Cardiac fibroblast (primary cell): ENCODE results near the gene SUPT5H.
A peak's percentile ranks its signal among the peaks of the same experiment; 100 is the strongest.

Source experiments
- DNase-seq, 2 donors: peaks; one replicate each; pipeline versions ENCODE4 v3.0.0 to v3.0.0-alpha.2; 2010; ENCODE audit warnings: low read depth in 2 of 2
- H3K4me3 ChIP-seq, 2 donors: replicated peaks in 1 of 2; 1 replicate in 1 of 2; 2 replicates in 1 of 2; pipeline ENCODE4 v1.5.1; 2011; ENCODE audit warnings: low read depth in 2 of 2, low read length in 2 of 2, mild to moderate bottlenecking in 2 of 2, moderate library complexity in 1 of 2
- CTCF ChIP-seq: IDR thresholded peaks from one replicate; pipeline ENCODE4 v1.5.1; 2011; ENCODE audit warnings: low read depth, mild to moderate bottlenecking, low read length, inconsistent platforms

The SUPT5H gene

GRCh38 chr19:39483141-39483540 lies 37.8 kb downstream of the SUPT5H start:
- H3K4me3 ChIP-seq, result no peak overlapping the region
- no peak for TF ChIP-seq CTCF
- no peak for DNase-seq

GRCh38 chr19:39489756-39490155 lies 44.4 kb downstream of the SUPT5H start:
- DNase-seq, result no peak
- H3K4me3 ChIP-seq, result no peak overlapping the region
- TF ChIP-seq CTCF, result no peak

GRCh38 chr19:39492225-39492624 lies 46.8 kb downstream of the SUPT5H start:
- H3K4me3 ChIP-seq, result no peak overlapping the region
- DNase-seq, result no peak
- TF ChIP-seq CTCF, result no peak

GRCh38 chr19:39492788-39493187 lies 47.4 kb downstream of the SUPT5H start:
- no peak overlapping the region for H3K4me3 ChIP-seq
- no peak for DNase-seq
- TF ChIP-seq CTCF, result no peak

GRCh38 chr19:39494661-39495060 lies 49.3 kb downstream of the SUPT5H start:
- no peak for TF ChIP-seq CTCF
- H3K4me3 ChIP-seq, result no peak overlapping the region
- DNase-seq, result no peak

GRCh38 chr19:39496063-39496462 lies 50.7 kb downstream of the SUPT5H start:
- no peak overlapping the region for H3K4me3 ChIP-seq
- TF ChIP-seq CTCF, result no peak
- DNase-seq, result no peak

GRCh38 chr19:39497701-39497995 lies 52.3 kb downstream of the SUPT5H start:
- no peak overlapping the region for H3K4me3 ChIP-seq
- DNase-seq, result no peak
- peak; percentile 11 for TF ChIP-seq CTCF
